HepG2 (cell line): ENCODE data around the gene ANKRD44. TPM values are rescaled to one million over a fixed set of nuclear protein-coding genes. Genes with fewer than 3 reads are reported as not detected.

Source experiments
- ATAC-seq: fragments of 200-7000 bp; cut with Tn5 transposase; 3 replicates; pipeline ENCODE4 v1.9.1; 2020; ENCODE audit warnings: mild to moderate bottlenecking, moderate library complexity
- BruUV-seq: library from RNA; stranded (reverse); fragments of 400-500 nt; replicated peaks from 2 replicates; lab custom pipeline; 2021; lab: Mats Ljungman, UMichigan
- CTCF ChIA-PET: fragments of 300-600 bp; formaldehyde crosslinking; extraction: SDS; loops from one replicate; lab custom pipeline; 2021; ENCODE audit warnings: low total read pairs, inconsistent platforms, low intra/inter-chr PET ratio; lab: Yijun Ruan, JAX
- POLR2A ChIA-PET: fragments of 350-600 bp; sonication (Branson Sonifier 250); formaldehyde crosslinking; loops from one replicate; lab custom pipeline; 2020; ENCODE audit warnings: antibody characterized with exemption, inconsistent platforms; lab: Yijun Ruan, JAX
- DNase-seq: peaks from one replicate; pipeline ENCODE4 v3.0.0-alpha.2; 2015; ENCODE audit warnings: low spot score
- FAIRE-seq: peaks from 3 replicates; lab custom pipeline; 2011; peaks lifted over from hg19 to GRCh38; lab: Jason Lieb, UNC
- H2AFZ ChIP-seq: one replicate; pipeline ENCODE4 v1.6.1; 2011; ENCODE audit warnings: low read length, inconsistent platforms
- H3K27ac ChIP-seq: fragments of 300-600 bp; 3 replicates; pipeline ENCODE4 v1.8.0; 2011; ENCODE audit warnings: mixed run types, mild to moderate bottlenecking, mixed read lengths, low read length, inconsistent platforms; ENCODE audit not compliant: insufficient read depth; ENCODE audit errors: extremely low read length
- H3K27me3 ChIP-seq, 2 experiments: fragments of 200-600 bp in 1 of 2; 2 replicates in 1 of 2; 3 replicates in 1 of 2; pipeline versions ENCODE4 v1.6.0 to v1.8.0; 2011; ENCODE audit warnings: low read length in 2 of 2, mild to moderate bottlenecking in 2 of 2, moderate library complexity in 2 of 2, inconsistent platforms in 1 of 2; ENCODE audit not compliant: insufficient read depth in 2 of 2, control insufficient read depth in 1 of 2
- H3K36me3 ChIP-seq, 2 experiments: fragments of 200-600 bp in 1 of 2; replicated peaks in 1 of 2; 2 replicates in 1 of 2; 3 replicates in 1 of 2; pipeline versions ENCODE4 v1.5.1 to v1.8.0; 2011; ENCODE audit warnings: low read length in 2 of 2, inconsistent platforms in 1 of 2; ENCODE audit not compliant: insufficient read depth in 2 of 2, control insufficient read depth in 1 of 2
- H3K4me1 ChIP-seq: 2 replicates; pipeline ENCODE4 v1.5.1; 2012; ENCODE audit warnings: low read length, inconsistent platforms; ENCODE audit not compliant: insufficient read depth
- H3K4me2 ChIP-seq: 2 replicates; pipeline ENCODE4 v1.6.0; 2011; ENCODE audit warnings: low read depth, low read length, inconsistent platforms
- H3K4me3 ChIP-seq, 3 experiments: fragments of 200-600 bp in 1 of 3; sonication (generic), shearing (Covaris generic) in 1 of 3; replicated peaks in 1 of 3; 2 replicates each; pipeline ENCODE4 v1.5.1; 2011 to 2016; ENCODE audit warnings: low read length in 3 of 3, inconsistent platforms in 2 of 3, low read depth in 2 of 3, mild to moderate bottlenecking in 2 of 3, control low read depth in 1 of 3, mixed read lengths in 1 of 3; ENCODE audit not compliant: insufficient read depth in 1 of 3
- H3K79me2 ChIP-seq: one replicate; pipeline ENCODE4 v1.6.1; 2011; ENCODE audit warnings: low read length, inconsistent platforms; ENCODE audit not compliant: insufficient read depth
- H3K9ac ChIP-seq: 2 replicates; pipeline ENCODE4 v1.6.0; 2011; ENCODE audit warnings: mild to moderate bottlenecking, low read depth, low read length, inconsistent platforms; ENCODE audit not compliant: insufficient read depth
- H3K9me3 ChIP-seq: 2 replicates; pipeline ENCODE4 v1.5.1; 2012; ENCODE audit warnings: mild to moderate bottlenecking, low read length
- H4K20me1 ChIP-seq: 2 replicates; pipeline ENCODE4 v1.6.0; 2011; ENCODE audit warnings: inconsistent platforms, mild to moderate bottlenecking, low read length, moderate library complexity; ENCODE audit not compliant: insufficient read depth
- ATF4 ChIP-seq, 2 experiments: fragments of 450-650 bp in 1 of 2; sonication (generic) in 1 of 2; formaldehyde crosslinking; IDR thresholded peaks; 2 replicates each; pipeline versions ENCODE4 v1.5.0 to v1.8.0; 2020 to 2022; ENCODE audit warnings: mild to moderate bottlenecking in 1 of 2, missing genetic modification reagents in 1 of 2
- BCL3 ChIP-seq: sonication (generic); formaldehyde crosslinking; IDR thresholded peaks from 2 replicates; pipeline ENCODE4 v1.5.1; 2020; ENCODE audit warnings: mild to moderate bottlenecking, missing genetic modification reagents, moderate library complexity
- DDIT3 ChIP-seq: sonication (generic); formaldehyde crosslinking; IDR thresholded peaks from 2 replicates; pipeline ENCODE4 v1.4.0; 2020; ENCODE audit warnings: mild to moderate bottlenecking, missing genetic modification reagents
- DNMT3B ChIP-seq: conservative IDR thresholded peaks from 2 replicates; pipeline ENCODE4 v1.6.1; 2016; ENCODE audit warnings: missing biosample characterization, control low read depth
- HOXA7 ChIP-seq: sonication (generic); formaldehyde crosslinking; IDR thresholded peaks from 2 replicates; pipeline ENCODE4 v1.8.1; 2022; ENCODE audit warnings: mild to moderate bottlenecking, missing genetic modification reagents, moderate library complexity
- PATZ1 ChIP-seq: sonication (generic); formaldehyde crosslinking; IDR thresholded peaks from 2 replicates; pipeline ENCODE4 v1.4.0; 2020; ENCODE audit warnings: missing genetic modification reagents
- SMARCE1 ChIP-seq: fragments of 450-650 bp; IDR thresholded peaks from 2 replicates; pipeline ENCODE4 v1.6.1; 2017; ENCODE audit warnings: borderline replicate concordance
- TEF ChIP-seq: sonication (generic); formaldehyde crosslinking; IDR thresholded peaks from 2 replicates; pipeline ENCODE4 v1.5.0; 2020; ENCODE audit warnings: missing genetic modification reagents
- TFAP4 ChIP-seq: sonication (generic); IDR thresholded peaks from 2 replicates; pipeline ENCODE4 v1.6.1; 2016; ENCODE audit warnings: low read depth, borderline replicate concordance
- ZBTB3 ChIP-seq: sonication (generic); formaldehyde crosslinking; IDR thresholded peaks from 2 replicates; pipeline ENCODE4 v1.4.0; 2020; ENCODE audit warnings: low read depth, mild to moderate bottlenecking, moderate library complexity, missing genetic modification reagents, borderline replicate concordance
- ZFP36 ChIP-seq: fragments of 150-350 bp; IDR thresholded peaks from 2 replicates; pipeline ENCODE4 v1.6.1; 2018; ENCODE audit warnings: borderline replicate concordance, low read length, low read depth; ENCODE audit not compliant: partially characterized antibody
- ZKSCAN8 ChIP-seq: IDR thresholded peaks from 2 replicates; pipeline ENCODE4 v1.6.1; 2016; ENCODE audit warnings: borderline replicate concordance, missing genetic modification reagents, missing compliant biosample characterization
- ZNF503 ChIP-seq: sonication (generic); formaldehyde crosslinking; IDR thresholded peaks from 2 replicates; pipeline ENCODE4 v1.4.0; 2020; ENCODE audit warnings: missing genetic modification reagents
- ZNF660 ChIP-seq: sonication (generic); formaldehyde crosslinking; IDR thresholded peaks from 2 replicates; pipeline ENCODE4 v1.5.1; 2020; ENCODE audit warnings: mild to moderate bottlenecking, low read depth, missing genetic modification reagents, borderline replicate concordance
- WGBS: methylation state at CpG from one replicate; pipeline ENCODE4 v1.1.6; 2017; ENCODE audit warnings: low lambda C conversion rate; 5-methylcytosine and 5-hydroxymethylcytosine counted together
- in situ Hi-C: cut with HindIII; loops from 2 replicates; pipeline ENCODE4 v1.10.0; 2017; ENCODE audit warnings: low pct_unique_long_range_greater_than_20kb; ENCODE audit not compliant: extremely low pct_ligation_motif_present
- intact Hi-C: fragments of 100-400 bp; cut with micrococcal nuclease; formaldehyde crosslinking; loops from one replicate; pipeline ENCODE4 v1.10.0; 2022; ENCODE audit not compliant: unreplicated experiment
- polyA plus RNA-seq, 8 experiments: library from polyadenylated mRNA; depleted of rRNA in 3 of 8; stranded (reverse) in 7 of 8; unstranded in 1 of 8; fragments of >200 nt; fragmentation: Illumina TruSeq in 4 of 8; extraction: Trizol in 4 of 8; gene quantifications; 2 replicates each; pipeline versions ENCODE4 v1.2.1 to v1.2.3, GENCODE V29; 2011 to 2016; ENCODE audit warnings: low read depth in 4 of 8, missing spikeins in 1 of 8, mixed read lengths in 1 of 8; ENCODE audit not compliant: insufficient read depth in 1 of 8
- total RNA-seq, 5 experiments: library from RNA; depleted of rRNA; stranded (reverse); fragments of >200 nt; fragmentation: Illumina TruSeq; extraction: Trizol; gene quantifications; 2 replicates each; pipeline ENCODE4 v1.2.3, GENCODE V29; 2016; ENCODE audit warnings: low read depth in 1 of 5

ANKRD44 gene
- total and polyA plus RNA-seq, 2 of the 13 experiments (the other 11 are each of a cell fraction or from before 2014, with no cell fraction given) = 0.04 to 0.11 TPM

GRCh38 chr2:197136452-197136851, 174.1 kb downstream of the ANKRD44 start:
- Histone ChIP-seq H3K9ac (no peak overlapping the region), H3K4me3 (no peak overlapping the region), H4K20me1 (no peaks in the 10 kb centered on the region), H3K79me2 (no peaks in the 10 kb centered on the region), H3K9me3 (no peaks in the 10 kb centered on the region), H3K27me3 (no peaks in the 10 kb centered on the region; a peak in 2 of 5 replicates), H3K4me2 (no peak overlapping the region), H2AFZ (no peak overlapping the region), H3K36me3 (no peaks in the 10 kb centered on the region), H3K4me1 (no peaks in the 10 kb centered on the region), H3K27ac (no peak overlapping the region)
- TF ChIP-seq TEF = no peak
- no peak for TF ChIP-seq TFAP4
- TF ChIP-seq ZNF660 (CRISPR knock-in tag) = no peak
- no peak for TF ChIP-seq ZNF503
- TF ChIP-seq DDIT3 (CRISPR knock-in tag) = no peak
- TF ChIP-seq DNMT3B (CRISPR knock-in tag) = no peak
- no peak for TF ChIP-seq ZBTB3 (CRISPR knock-in tag)
- TF ChIP-seq BCL3 = no peak
- no peak for TF ChIP-seq ATF4 (CRISPR knock-in tag; IDR thresholded peaks at IDR 0.05)
- TF ChIP-seq PATZ1 (CRISPR knock-in tag) = no peak
- TF ChIP-seq HOXA7 (CRISPR knock-in tag) = no peak
- no peak for TF ChIP-seq ZKSCAN8 (CRISPR knock-in tag)
- no peak for TF ChIP-seq ZFP36
- no peak for TF ChIP-seq SMARCE1
- in situ Hi-C loops (no loop called here), intact Hi-C loops (no loop called here)
- WGBS = 21% methylated on average over 5 of the region's 5 CpGs
- ChIA-PET POLR2A (no interaction called here), CTCF (no interaction called here)
- DNase-seq = no peak
- no peak for ATAC-seq
- no TSS peak for BruUV-seq
- FAIRE-seq = no peak
